Endometrium (tissue), 2 donors: ENCODE results near the gene ARHGEF3.

Experiments used
- FAIRE-seq: peaks from 2 replicates; lab custom pipeline; 2012; peaks lifted over from hg19 to GRCh38; lab: Jason Lieb, UNC
- donor health status: control.
- donor health status: control.

Gene ARHGEF3

DNA sequence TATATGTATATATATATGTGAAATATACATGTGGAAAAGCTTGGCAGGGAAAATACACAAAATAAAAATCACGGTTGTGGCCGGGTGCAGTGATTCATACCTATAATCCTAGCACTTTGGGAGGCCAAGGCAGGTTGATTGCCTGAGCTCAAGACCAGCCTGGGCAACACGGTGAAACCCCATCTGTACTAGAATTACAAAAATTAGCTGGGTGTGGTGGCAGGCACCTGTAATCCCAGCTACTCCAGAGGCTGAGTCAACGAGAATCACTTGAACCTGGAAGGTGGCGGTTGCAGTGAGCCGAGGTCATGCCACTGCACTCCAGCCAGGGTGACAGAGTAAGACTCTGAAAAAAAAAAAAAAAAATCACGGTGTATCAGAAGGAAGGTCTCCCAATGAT, 20.8 kb upstream of the ARHGEF3 start:
- FAIRE-seq, result no peak

DNA sequence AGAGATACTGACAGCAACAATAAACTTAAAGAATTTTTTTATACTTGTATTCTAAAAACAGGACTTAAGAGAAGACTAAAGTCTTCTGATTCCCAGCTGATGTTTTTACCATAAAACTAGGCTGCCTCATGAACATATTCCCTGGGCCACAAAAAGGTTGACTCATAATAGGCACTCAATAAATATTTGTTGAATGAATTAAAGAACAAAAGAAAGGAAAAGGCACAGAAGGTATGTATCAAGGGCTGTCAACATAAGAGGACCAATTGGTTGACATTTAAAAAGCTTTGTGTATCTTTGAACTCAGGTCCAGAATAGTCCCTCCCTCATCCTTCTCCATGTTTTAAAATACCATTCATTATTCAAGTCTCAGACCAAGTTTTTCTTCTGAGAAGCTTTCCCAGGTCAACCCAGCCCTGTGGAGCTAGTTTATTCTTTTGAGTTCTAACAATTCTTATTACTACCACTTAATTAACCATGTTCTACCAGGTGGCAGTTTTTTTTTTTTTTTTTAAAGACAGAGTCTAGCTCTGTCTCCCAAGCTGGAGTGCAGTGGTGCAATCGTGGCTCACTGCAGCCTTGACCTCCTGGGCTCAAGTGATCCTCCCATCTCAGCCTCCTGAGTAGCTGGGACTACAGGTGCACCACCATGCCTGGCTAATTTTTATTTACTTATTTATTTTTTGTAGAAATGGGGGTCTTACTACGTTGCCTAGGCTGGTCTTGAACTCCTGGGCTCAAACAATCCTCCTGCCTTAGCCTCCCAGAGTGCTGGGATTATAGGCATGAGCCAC, 17.5 kb upstream of the ARHGEF3 start:
- FAIRE-seq, result no peak

DNA sequence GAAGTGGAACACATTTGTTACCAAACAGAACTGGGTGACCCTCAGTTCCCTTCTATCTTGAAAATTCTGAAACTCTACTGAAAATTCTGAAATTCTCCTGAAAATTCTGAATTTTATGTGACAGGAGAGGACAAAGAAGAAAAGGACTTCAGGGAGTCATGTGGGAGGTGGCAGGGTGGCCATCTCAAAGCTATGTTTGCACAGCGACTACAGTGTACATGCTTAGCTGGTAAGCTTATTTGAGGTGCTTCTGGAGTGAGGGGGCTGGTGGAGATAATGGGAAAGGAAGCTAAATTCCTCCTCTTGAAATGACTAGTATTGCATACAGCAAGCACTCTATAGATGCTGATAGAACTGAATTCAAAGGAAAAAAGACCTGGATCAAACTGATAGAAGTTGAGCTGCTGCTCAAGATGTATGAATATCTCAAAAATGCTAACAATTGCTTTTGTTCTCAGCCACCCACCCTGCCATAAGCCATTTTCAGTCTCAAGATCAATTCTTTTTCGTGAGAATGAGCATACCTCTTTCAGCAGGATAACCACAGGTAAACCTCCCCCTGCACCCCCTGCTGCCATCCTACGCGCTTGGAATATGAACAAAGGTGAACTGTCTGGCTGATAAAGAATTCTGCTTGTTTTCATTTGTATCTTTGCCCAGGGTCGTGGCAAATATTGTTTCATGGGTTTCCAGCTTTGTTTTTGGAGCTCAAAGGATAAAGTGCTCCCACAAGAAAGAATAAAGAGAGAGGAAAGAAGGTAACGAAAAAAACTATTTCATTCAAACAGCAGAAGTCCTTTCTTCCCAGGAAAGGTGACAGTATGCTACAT, 16.6 kb upstream of the ARHGEF3 start:
- no peak for FAIRE-seq

DNA sequence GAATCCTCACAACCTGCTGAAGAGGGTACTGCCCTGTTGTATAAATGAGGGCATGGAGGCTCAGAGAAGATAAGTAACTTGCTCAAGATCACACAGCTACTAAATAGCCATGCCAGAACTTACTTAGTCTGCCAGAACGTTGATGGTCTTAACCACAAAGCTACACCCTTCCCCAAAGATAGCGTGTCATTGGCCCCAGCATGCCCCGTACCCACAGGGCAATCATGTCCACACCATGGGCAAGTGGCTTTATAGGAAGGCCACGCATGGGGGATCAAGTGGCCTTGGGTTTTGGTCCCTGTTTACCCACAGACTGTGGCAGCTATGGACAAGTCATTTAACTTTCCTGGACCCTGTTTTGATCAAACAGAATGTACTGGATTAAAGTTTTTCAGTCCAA, 15.9 kb upstream of the ARHGEF3 start:
- FAIRE-seq, result no peak

DNA sequence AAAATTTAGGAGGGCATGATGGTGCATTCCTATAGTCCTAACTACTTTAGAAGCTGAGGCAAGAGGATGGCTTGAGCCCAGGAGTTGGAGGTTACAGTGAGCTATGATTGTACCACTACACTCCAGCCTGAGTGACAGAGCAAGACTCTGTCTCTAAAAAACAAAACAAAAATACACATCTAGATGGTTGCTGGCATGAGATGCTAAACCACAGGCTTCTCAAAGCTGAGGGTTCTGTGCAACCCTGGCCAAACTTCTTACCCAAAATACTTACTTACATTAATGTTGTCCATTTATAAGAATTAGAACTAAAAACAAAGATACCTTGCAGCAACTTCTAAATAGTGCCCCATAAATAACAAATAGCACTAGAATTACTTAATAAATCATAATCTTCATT, 14.3 kb upstream of the ARHGEF3 start:
- FAIRE-seq, result no peak

DNA sequence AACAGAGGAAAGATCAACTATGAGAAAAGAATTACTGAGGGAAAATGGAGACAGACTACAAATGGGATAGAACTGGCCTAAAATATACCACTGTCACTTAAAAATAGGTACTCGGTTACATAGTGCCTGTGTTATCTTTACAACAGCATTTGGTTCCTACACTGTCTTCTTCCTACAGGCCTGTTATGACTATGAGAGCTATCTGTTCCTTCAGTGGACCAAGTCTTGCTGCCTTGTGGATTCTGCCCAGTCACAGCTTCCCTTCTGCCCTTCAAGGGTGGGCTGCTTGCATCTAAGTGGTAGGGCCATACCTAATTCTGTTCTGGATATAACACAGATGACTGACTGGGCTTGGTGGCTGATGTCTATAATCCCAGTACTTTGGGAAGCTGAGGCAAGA, 13.8 kb upstream of the ARHGEF3 start:
- no peak for FAIRE-seq

DNA sequence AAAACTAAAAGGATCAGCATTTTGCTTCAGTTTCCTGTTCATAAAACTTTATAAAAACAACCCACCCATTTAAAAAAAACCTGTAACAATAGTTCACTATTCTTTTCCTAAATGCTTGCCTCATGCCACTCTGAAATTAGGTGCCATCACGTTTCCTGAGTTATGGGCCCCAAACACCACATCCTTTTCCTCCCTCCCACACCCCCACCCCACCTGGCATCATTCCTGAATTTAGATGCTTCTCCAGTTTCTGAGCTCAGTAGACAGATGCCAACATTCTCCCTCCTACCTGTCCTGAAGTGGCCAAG, 11.9 kb upstream of the ARHGEF3 start:
- FAIRE-seq, result no peak

DNA sequence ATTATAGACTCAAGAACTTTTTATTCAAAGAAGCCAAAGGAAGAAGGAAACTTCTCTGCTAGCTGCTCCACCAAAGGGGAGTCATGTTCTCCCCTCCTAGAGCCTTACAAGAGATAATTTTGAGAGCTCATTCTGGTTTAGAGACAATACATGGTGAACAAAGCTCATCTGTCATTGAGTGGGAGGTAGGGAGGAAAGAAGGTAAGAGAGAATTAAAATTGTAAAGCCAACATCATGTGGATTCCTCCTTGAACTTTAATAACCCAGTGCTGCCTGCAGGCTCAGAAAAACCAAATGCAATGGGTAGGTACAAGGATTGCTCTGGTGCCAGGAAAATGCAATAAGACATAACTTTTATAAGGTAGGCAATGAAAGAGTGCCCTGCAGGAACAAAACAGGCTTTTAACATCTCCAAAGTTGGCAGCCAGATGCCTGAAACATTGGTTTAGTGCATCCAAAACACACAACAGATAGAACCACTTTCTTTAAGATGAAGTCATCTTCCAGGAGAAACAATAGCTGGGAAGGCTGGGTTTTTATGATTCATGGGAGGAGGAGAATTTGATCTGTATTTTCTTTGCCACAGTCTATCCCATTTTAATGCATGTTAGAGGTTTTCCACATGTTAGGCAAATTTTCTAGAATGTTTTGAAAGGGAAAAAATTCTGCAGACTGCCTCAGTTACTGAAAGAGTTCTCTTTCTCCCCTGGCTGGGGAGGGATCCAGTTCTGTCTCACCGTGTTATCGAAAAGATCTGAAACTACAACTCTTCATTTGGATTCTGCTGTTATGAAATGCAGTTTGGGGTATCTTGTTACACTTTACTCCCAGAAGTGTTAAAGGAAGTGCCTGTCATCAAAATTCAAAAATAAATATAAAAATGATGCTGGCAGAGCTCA, 11.3 kb upstream of the ARHGEF3 start:
- FAIRE-seq, result no peak

DNA sequence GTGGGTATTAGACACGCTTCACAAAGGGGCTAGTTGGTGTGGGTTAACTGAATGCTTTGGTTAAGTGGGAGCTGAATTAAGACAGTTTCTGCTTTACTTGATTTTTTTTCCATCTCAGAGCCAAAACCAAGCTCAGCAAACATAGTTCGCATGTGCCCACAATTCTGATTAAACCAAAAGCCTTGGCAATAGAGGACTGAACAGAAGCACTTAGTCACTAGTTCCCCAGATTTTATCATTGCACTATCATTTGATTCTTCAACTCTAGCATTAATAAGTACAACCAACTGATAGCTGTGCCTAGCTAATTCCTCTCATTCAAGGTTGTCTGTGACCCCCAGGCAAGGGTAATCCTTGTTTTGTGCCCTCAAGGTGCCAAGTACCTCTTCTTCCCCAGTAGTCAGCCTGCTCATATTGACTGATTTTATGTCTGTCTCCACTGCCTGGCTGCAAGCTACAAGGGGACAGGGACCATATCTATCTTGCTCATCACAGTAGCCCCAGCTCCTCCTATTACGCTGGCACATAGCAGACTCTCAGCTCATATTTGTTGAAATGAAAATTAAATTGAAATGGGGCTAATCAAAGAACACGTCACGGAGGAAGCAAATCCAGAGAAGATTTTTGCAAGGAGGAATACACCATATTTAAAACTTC, 9.9 kb upstream of the ARHGEF3 start:
- no peak for FAIRE-seq

DNA sequence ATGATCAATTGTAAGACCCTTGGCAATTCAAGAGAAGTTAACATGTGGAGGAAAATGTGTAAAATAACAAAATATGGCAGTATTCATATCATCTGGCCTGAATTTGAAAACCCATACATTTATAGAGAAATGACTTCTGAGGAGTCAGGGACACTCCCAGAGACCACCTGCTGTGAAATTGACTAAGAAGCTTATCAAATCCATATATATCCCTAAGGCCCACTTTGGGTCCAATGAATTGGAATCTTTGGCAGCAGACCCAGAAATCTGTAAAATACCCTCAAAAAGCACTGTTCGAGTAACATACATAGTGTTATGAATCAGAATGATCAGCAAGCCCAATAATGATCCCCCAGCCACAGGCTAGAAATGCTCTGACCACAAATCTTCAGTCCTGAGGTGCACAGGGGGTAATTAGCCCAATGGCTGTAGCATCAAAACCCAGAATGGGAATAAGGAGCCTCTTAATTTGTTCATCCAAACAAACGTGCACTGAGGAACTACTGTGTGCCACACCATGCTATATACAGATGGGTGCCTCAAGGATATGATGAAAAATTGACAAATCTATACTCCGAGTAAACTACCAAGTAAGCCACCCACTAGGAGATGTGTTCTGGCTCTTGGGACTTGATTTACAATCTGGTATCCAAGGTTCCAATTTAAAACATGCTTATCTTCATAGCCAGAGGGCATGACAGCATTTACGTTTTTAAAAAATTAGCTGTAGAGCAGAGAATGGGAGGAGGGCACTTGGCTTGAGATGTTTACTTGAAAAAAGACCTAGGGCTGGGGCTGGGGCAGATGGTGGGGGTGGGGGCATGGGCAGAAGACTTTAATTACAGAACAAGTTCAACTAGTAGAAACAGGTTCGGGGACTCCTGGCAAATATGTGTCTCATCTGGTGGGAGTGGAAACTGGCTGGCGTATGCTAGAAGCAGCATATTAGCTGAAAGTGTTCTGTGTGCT, 9.1 kb upstream of the ARHGEF3 start:
- no peak for FAIRE-seq

DNA sequence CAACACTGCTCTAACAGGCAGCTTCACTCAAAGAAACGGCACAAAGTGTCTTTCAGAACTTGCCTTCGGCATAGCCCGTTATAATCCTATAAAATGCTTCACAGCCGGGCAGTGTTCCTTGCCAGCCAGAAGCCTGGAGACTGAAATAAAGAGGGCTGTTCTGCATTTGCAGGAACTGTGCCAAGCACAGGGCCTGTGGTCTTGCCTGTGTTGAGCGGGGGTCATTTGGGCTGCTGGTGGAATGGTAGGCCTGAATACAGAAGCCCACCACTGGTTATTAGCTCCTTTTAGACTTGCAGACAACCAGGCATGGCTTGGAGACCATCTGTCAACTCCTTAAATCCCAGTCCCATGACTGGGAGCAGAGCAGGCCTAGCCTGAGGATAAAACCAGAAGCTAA, 4.7 kb upstream of the ARHGEF3 start:
- no peak for FAIRE-seq

DNA sequence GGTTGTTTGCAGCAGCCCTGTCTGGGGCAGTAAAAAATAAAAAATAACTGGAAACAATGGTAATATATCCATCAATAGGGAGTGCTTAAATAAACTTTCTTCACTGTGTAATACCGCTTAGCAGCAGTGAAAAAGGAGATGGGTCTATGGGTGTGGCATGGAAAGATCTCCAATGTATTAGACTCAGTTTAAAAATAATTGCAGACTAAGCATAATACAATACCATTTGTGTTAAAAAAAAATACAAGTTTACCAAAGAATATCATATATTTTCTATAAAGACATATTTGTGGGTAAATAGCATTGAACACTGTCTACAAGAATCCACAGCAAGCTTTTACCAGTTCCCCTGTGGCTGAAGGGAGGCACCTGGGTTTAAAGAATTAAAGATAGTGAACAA, 1.0 kb upstream of the ARHGEF3 start:
- FAIRE-seq, result no peak

DNA sequence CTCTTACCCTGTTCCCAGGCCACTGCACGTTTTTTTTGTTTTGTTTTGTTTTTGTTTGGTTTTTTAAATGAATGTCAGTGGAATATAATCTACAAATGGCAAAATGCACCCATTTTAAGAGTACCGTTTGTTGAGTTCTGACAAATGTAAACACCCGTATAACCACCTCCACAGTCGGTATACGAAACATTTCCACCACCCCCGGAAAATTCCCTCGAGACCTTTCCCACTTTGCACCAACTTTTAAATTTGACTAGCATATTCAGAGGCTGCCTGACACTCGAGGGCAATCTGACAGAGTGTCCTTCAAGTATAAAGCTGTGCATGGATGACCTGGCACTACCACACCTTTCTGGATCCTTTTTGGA, 613 bp upstream of the ARHGEF3 start:
- no peak for FAIRE-seq

DNA sequence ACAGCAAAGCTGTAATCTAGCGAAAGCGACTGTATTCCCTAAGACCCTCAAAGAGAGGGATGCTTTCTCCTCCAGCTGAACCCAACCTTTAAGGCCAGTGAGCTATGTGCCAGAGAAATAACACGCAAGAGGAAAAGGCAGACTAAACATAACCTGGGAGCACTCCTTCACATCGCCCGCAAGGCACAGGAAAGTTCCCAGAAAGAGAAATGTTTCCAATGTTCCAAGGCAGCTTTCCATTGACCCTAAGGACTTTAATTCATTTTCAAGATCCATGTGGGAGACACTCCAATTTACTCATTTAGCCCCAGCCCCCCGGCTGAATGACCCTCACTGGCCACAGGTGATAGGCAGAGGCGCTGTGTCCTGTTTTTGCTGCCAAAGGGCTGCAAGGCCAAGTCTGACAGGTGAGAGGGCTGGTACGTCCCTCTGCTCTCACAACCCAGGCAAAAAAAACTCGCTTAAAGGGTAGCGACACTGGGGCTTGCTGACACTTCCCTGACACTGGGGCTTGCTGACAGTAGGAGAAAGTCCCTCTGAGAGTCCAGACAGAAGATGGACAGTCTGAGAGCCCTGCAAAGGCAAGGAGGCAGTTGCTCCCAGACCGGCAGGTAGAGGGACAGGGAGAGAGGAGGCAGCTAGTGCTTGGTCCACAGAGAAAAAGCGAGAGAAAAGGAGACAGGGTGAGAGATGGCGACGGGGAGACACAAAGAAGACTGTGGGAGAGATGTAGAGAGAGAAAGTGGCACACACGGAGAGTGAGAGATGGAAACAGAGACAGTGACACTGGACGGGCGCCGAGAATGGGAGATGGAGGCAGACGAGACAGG, 702 bp downstream of the ARHGEF3 start:
- FAIRE-seq, result no peak

DNA sequence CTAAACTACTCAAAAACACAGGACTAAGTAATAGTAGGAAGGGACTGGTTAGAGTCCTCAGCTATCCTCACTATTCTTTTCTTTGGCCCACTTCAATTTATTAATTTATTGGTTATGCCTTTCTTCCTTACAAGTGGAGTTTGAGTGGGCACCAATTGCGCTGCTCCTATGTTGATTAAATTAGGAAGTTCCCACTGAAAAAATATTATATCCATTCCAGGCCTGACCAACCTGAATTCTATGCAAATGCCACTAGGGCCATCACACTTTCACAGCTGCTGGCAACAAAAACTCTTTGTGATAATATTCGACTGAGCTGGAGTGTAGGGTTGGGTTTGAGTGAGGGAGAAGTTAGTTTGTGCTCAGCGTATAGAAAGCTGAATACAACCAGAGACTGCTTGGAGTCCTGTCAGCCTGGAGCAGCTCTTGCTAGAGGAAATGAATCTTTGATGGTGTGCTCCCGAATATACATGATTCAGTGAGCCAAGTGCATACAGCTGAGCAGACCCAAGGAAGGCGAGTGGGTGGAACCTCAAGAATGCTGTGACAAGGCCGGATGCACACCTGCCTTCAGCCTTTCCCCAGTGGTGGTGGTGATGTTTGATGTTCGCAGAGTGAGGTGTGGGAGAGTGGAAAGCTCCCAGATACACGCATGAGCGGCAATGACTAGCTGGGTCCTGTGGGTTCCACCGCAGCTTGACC, 1.5 kb downstream of the ARHGEF3 start:
- no peak for FAIRE-seq

DNA sequence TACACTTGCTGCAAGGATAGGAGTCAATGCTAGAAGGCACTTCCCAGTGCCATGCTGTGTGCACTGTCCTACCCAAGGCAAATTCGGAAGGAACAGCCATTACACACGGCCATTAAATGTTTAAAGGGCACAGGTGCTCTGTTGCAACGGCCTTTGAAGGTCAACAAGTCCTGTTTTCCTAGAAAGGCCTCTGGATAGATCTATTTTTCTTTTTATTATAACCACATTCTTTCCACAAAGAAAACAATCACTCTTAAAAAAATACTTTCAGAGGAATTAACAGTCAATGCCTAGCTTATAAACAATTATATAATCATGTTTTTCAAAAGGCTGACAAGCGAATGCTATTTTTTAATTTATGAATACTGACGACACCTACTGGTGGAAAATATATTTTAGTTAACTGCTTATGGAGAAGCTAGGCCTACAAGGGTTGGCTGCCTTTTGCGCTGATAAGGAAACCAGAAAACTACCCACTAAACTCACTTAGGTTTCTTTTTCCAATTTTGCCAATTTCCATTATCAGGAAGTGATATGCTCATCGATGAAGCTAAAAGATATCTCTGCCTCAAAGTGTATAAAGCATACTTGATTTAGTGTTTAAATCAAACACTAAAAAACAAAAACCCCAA, 2.4 kb downstream of the ARHGEF3 start:
- FAIRE-seq, result peak; percentile 66

DNA sequence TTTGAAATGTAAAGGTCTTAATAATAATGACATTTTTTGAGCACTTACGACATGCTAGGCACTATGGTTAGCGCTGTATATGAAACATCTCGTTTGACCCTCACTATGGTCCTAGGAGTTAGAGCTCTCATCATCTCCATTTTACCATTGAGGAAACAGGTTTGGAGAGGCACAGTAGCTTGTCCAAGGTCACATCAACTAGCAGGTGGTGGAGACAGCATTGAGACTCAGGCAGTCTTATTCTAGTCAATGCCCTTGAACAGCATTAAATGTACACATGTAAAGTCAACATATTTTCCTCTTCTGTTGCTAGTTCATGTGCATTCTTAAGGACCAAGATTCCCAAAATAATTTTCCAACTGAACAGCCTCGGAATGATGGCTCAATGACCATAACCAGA, 4.8 kb downstream of the ARHGEF3 start:
- no peak for FAIRE-seq

DNA sequence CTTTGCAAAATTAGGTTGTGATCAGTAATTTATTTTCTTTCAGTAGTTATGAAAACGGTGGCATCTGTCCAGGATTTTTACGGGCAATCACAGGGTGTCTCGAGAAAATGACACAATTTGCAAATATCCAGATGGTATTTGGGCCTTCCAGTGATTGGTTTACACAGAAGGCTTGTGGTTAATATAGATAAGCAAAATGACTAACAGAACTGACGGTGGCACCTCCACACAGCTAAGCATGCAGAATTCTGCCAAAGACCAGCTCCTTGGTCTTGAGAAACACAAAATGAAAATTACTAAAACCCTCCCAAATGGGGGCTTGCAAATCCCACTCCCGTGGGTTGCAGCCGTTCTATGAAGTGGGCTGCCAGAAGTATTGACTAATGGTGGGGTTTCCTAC, 5.5 kb downstream of the ARHGEF3 start:
- FAIRE-seq, result no peak

DNA sequence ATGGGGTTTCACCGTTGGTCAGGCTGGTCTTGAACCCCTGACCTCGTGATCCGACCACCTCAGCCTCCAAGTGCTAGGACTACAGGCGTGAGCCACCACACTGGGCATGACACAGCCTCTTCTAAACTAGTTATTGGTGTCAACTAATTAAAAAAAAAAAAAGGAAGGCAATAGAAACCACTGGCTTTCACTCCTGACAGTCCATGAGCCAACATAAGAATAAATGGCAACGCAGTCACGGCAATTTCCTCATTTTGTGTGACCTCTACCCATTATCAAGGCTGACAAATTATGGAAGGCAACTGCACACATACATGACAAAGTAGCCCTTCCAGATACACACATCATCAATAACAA, 5.9 kb downstream of the ARHGEF3 start:
- FAIRE-seq, result no peak
